Astrocyte (in vitro differentiated cells and primary cell): ENCODE measurements around the gene PCK1. TPM values are rescaled to one million over a fixed set of nuclear protein-coding genes. Genes with fewer than 3 reads are reported as not detected.

Source experiments
- DNase-seq: peaks from one replicate; pipeline ENCODE4 v3.0.0-alpha.2; 2010; ENCODE audit warnings: low read depth
- FAIRE-seq: peaks from 2 replicates; lab custom pipeline; 2011; peaks lifted over from hg19 to GRCh38; lab: Jason Lieb, UNC
- H2AFZ ChIP-seq: 2 replicates; pipeline ENCODE4 v1.6.0; 2012; ENCODE audit warnings: low read depth, low read length, inconsistent platforms
- H3K27ac ChIP-seq: 2 replicates; pipeline ENCODE4 v1.5.1; 2011; ENCODE audit warnings: low read depth, low read length, inconsistent platforms
- H3K27me3 ChIP-seq: 2 replicates; pipeline ENCODE4 v1.6.0; 2011; ENCODE audit warnings: low read length, inconsistent platforms; ENCODE audit not compliant: insufficient read depth
- H3K36me3 ChIP-seq: 2 replicates; pipeline ENCODE4 v1.5.1; 2011; ENCODE audit warnings: low read length, inconsistent platforms; ENCODE audit not compliant: insufficient read depth
- H3K4me1 ChIP-seq: 2 replicates; pipeline ENCODE4 v1.5.1; 2011; ENCODE audit warnings: low read length, inconsistent platforms; ENCODE audit not compliant: insufficient read depth
- H3K4me2 ChIP-seq: 2 replicates; pipeline ENCODE4 v1.6.0; 2012; ENCODE audit warnings: low read length, inconsistent platforms
- H3K4me3 ChIP-seq: 2 replicates; pipeline ENCODE4 v1.5.1; 2011; ENCODE audit warnings: low read depth, mild to moderate bottlenecking, low read length, inconsistent platforms; ENCODE audit not compliant: insufficient read depth
- H3K79me2 ChIP-seq: 2 replicates; pipeline ENCODE4 v1.6.0; 2012; ENCODE audit warnings: mild to moderate bottlenecking, low read length, inconsistent platforms; ENCODE audit not compliant: insufficient read depth
- H3K9ac ChIP-seq: 2 replicates; pipeline ENCODE4 v1.6.0; 2012; ENCODE audit warnings: mild to moderate bottlenecking, low read length, inconsistent platforms
- H3K9me3 ChIP-seq: 2 replicates; pipeline ENCODE4 v1.5.1; 2012; ENCODE audit warnings: low read depth, mild to moderate bottlenecking, low read length, inconsistent platforms; ENCODE audit not compliant: insufficient read depth
- H4K20me1 ChIP-seq: 2 replicates; pipeline ENCODE4 v1.6.0; 2012; ENCODE audit warnings: low read length, inconsistent platforms; ENCODE audit not compliant: insufficient read depth
- H3K27ac Mint-ChIP-seq: one replicate; pipeline ENCODE4 v1.8.0; 2021; ENCODE audit warnings: mild to moderate bottlenecking, mixed read lengths; ENCODE audit not compliant: unreplicated experiment
- H3K27me3 Mint-ChIP-seq: one replicate; pipeline ENCODE4 v1.8.0; 2021; ENCODE audit warnings: low read depth, mixed read lengths; ENCODE audit not compliant: unreplicated experiment
- H3K36me3 Mint-ChIP-seq: one replicate; pipeline ENCODE4 v1.8.0; 2021; ENCODE audit warnings: low read depth, mixed read lengths; ENCODE audit not compliant: unreplicated experiment
- H3K4me1 Mint-ChIP-seq: one replicate; pipeline ENCODE4 v1.8.0; 2021; ENCODE audit warnings: low read depth, mixed read lengths; ENCODE audit not compliant: unreplicated experiment
- H3K4me3 Mint-ChIP-seq: one replicate; pipeline ENCODE4 v1.8.0; 2021; ENCODE audit warnings: mild to moderate bottlenecking, moderate library complexity, mixed read lengths; ENCODE audit not compliant: unreplicated experiment
- H3K9me3 Mint-ChIP-seq: one replicate; pipeline ENCODE4 v1.8.0; 2021; ENCODE audit warnings: mild to moderate bottlenecking, mixed read lengths; ENCODE audit not compliant: unreplicated experiment
- EZH2 ChIP-seq: IDR thresholded peaks from 2 replicates; pipeline ENCODE4 v1.6.1; 2012; ENCODE audit warnings: mild to moderate bottlenecking, low read length, inconsistent platforms; ENCODE audit not compliant: insufficient read depth
- total RNA-seq: library from RNA; stranded (reverse); gene quantifications from 2 replicates; pipeline ENCODE4 v1.2.1, GENCODE V29; 2021
- TF ChIP-seq, protein P1 (sequence below): IDR thresholded peaks from 2 replicates; pipeline ENCODE4 v1.5.1; 2011; ENCODE audit warnings: low read depth, mild to moderate bottlenecking, inconsistent platforms, low read length, moderate library complexity; ENCODE audit not compliant: insufficient read depth

The PCK1 gene
- total RNA-seq, 1 donor from 2014 or later = not detected

DNA sequence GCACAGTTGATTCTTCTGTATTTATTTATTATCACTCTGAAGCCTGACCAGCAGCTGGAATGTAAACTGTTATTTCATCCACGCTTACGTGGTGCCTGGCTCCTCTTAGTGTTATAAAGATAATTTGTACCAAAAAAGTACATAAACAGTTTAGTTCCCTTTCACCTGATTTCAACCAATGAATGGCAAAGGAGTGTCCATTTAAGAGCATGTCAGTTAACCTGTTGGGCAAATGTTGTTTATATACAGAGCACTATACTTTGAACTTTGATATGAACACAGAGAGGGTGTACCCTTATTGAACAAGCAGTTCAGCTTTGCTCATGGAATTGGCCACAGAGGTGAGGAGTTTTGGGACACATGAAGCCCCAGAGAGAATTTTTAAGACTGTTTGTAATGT is 28.8 kb upstream of the PCK1 start:
- no peaks in the 10 kb centered on the region for H3K79me2 ChIP-seq
- H4K20me1 ChIP-seq = no peaks in the 10 kb centered on the region
- H3K9me3 Mint-ChIP-seq = peaks cover 11% of the 10 kb centered on the region
- no peak overlapping the region for H3K27ac ChIP-seq
- DNase-seq (no peak), FAIRE-seq (no peak)
- H3K36me3 ChIP-seq = no peaks in the 10 kb centered on the region
- H3K4me1 ChIP-seq = no peaks in the 10 kb centered on the region
- H3K36me3 Mint-ChIP-seq = no peaks in the 10 kb centered on the region
- no peak overlapping the region for H3K4me3 Mint-ChIP-seq
- TF ChIP-seq, protein P1, sequence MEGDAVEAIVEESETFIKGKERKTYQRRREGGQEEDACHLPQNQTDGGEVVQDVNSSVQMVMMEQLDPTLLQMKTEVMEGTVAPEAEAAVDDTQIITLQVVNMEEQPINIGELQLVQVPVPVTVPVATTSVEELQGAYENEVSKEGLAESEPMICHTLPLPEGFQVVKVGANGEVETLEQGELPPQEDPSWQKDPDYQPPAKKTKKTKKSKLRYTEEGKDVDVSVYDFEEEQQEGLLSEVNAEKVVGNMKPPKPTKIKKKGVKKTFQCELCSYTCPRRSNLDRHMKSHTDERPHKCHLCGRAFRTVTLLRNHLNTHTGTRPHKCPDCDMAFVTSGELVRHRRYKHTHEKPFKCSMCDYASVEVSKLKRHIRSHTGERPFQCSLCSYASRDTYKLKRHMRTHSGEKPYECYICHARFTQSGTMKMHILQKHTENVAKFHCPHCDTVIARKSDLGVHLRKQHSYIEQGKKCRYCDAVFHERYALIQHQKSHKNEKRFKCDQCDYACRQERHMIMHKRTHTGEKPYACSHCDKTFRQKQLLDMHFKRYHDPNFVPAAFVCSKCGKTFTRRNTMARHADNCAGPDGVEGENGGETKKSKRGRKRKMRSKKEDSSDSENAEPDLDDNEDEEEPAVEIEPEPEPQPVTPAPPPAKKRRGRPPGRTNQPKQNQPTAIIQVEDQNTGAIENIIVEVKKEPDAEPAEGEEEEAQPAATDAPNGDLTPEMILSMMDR = no peak
- no peak for TF ChIP-seq EZH2
- no peaks in the 10 kb centered on the region for H3K4me1 Mint-ChIP-seq
- H3K9ac ChIP-seq = no peak overlapping the region
- no peak overlapping the region for H3K4me2 ChIP-seq
- peaks cover 30% of the 10 kb centered on the region for H3K27me3 ChIP-seq
- no peak overlapping the region for H3K4me3 ChIP-seq
- peaks cover 59% of the 10 kb centered on the region for H3K27me3 Mint-ChIP-seq
- no peak overlapping the region for H2AFZ ChIP-seq
- H3K9me3 ChIP-seq = peaks cover 11% of the 10 kb centered on the region
- no peak overlapping the region for H3K27ac Mint-ChIP-seq

DNA sequence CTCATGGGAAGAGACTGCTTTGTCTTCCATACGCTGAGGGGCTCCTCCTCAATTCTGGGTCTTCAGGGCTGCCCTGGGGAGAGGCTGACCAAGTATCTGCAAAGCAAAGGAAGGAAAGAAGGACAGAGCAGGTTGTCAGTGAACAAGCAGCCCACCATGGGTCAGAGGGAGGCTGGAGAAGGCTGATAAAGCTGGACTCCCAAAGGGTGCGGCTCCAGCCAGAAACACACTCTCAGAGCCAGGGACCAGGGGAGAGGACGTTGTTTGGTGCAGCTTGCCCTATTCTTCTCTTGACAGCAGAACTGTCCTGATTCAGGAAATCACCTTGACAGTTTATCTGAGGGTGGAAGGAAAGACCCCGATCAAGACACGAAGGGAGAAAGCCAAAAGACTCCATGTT is 25.6 kb upstream of the PCK1 start:
- Histone ChIP-seq H3K36me3 (no peaks in the 10 kb centered on the region), H3K27ac (no peak overlapping the region), H3K79me2 (no peaks in the 10 kb centered on the region), H3K4me2 (no peak overlapping the region), H4K20me1 (no peaks in the 10 kb centered on the region), H3K9me3 (peaks cover 13% of the 10 kb centered on the region), H3K4me3 (no peak overlapping the region), H2AFZ (no peak overlapping the region), H3K27me3 (peaks cover 31% of the 10 kb centered on the region), H3K4me1 (no peaks in the 10 kb centered on the region), H3K9ac (no peak overlapping the region)
- no peak for TF ChIP-seq EZH2
- TF ChIP-seq, protein P1 = no peak
- FAIRE-seq (no peak), DNase-seq (no peak)
- Mint-ChIP-seq H3K27me3 (peaks cover 58% of the 10 kb centered on the region), H3K36me3 (peaks cover 2% of the 10 kb centered on the region), H3K27ac (no peak overlapping the region), H3K4me3 (no peak overlapping the region), H3K4me1 (no peaks in the 10 kb centered on the region), H3K9me3 (peaks cover 21% of the 10 kb centered on the region)

DNA sequence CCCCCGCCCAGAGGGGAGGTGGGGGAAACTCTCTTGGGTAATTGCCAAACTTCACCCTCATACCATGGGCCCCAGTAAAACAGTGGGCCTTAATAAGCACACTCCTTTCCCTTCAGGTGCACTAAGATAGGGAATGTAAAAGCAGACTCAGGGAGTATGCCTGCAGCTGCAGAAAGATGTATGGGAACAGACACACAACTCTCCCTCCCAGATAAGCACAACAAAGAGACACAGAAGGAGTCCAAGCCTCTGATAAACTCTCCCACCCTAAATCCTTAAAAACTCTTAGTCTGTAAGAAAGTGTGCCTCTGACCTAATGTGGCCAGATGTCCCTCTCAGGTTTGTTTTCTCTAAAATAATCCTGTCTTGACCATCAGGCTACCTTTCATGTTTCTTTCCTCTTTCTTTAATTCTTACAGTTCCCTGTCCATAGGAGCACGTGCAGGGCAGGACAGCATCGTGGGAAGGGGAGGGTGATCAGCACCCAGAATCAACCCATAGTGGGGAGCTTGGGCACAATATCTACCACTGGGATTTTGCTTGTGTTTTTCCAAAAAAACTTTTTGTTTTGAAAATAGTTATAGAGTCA is 24.7 kb upstream of the PCK1 start:
- Histone ChIP-seq H3K27me3 (peaks cover 36% of the 10 kb centered on the region), H3K79me2 (no peaks in the 10 kb centered on the region), H3K9me3 (peaks cover 13% of the 10 kb centered on the region), H3K36me3 (no peaks in the 10 kb centered on the region), H3K4me3 (no peak overlapping the region), H3K9ac (no peak overlapping the region), H3K4me2 (no peak overlapping the region), H3K4me1 (no peaks in the 10 kb centered on the region), H4K20me1 (no peaks in the 10 kb centered on the region), H3K27ac (no peak overlapping the region), H2AFZ (no peak overlapping the region)
- peaks cover 2% of the 10 kb centered on the region for H3K36me3 Mint-ChIP-seq
- H3K4me3 Mint-ChIP-seq = no peak overlapping the region
- H3K9me3 Mint-ChIP-seq = peaks cover 21% of the 10 kb centered on the region
- TF ChIP-seq, protein P1 = no peak
- TF ChIP-seq EZH2 = no peak
- H3K4me1 Mint-ChIP-seq = no peaks in the 10 kb centered on the region
- FAIRE-seq = no peak
- no peak for DNase-seq
- H3K27ac Mint-ChIP-seq = no peak overlapping the region
- peaks cover 64% of the 10 kb centered on the region for H3K27me3 Mint-ChIP-seq
